GM19025 (cell line): ENCODE measurements around the gene ACHE.

ENCODE experiments used
- ATAC-seq: cut with Tn5 transposase; IDR thresholded peaks from one replicate; pipeline ENCODE4 v1.9.1; 2021; ENCODE audit warnings: mild to moderate bottlenecking, low read depth, moderate library complexity; ENCODE audit not compliant: unreplicated experiment

Gene ACHE

DNA sequence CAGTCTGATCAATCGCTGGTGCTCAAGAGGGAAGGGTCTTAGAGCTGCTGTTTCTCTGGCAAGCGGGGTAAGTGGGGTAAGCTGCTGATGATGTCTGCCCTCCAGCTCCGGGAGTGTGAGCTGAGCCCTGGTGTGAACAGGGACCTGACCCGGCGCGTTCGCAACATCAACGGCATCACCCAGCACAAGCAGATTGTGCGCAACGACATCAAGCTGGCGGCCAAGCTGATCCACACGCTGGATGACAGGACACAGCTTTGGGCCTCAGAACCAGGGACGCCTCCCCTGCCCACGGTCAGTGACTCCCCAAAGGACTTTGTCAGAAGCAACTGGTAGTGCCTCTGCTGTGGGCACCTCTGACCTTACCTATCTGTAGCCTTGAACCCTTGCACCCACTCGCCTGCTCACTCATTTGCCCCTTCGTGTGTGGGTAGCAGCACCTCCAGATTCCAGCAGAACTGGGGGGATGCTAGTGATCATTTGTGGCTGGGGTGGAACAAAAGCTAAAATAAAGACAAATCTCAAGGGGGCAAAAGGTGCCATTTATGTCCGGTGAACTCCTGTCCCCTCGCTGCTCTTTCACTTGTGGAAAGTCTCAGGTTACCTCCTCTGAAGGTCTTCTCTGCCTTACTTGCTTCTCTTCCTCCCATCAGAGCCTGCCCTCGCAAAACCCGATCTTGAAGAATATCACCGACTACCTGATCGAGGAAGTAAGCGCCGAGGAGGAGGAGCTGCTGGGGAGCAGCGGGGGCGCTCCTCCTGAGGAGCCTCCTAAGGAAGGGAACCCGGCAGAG is 9.3 kb downstream of the ACHE start:
- no peak for ATAC-seq

DNA sequence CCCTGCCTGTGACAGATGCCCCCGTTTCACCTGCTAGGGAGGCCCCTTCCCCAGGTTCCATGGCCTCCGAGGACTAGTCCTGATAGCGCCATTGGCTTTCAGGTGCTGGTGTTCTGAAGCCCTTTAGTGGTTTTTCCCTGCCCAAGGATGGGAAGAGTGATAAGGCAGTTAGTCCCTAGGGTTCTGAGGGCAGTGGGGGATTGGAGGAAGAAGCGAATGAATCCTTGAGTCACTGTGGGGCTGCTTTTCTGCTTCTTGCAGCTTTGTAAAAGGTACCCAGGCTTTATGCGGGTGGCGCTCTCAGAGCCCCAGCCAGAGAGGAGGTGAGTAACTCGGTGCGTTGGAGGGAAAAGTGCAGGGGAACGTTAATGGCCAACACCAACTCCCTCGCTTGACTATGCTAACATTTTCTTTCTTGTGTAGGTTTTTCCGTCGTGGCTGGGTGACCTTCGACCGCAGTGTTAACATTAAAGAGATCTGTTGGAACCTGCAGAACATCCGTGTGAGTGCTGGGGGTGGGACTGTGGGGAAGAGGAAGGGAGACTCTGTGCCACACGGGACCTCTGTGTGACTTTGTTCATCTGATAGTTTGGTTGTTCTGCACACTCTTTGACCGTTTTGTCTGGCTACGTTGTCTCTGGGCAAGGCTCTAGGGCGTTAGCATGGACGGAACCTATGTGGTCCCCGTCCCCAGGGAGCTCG is 10.1 kb downstream of the ACHE start:
- no peak for ATAC-seq

DNA sequence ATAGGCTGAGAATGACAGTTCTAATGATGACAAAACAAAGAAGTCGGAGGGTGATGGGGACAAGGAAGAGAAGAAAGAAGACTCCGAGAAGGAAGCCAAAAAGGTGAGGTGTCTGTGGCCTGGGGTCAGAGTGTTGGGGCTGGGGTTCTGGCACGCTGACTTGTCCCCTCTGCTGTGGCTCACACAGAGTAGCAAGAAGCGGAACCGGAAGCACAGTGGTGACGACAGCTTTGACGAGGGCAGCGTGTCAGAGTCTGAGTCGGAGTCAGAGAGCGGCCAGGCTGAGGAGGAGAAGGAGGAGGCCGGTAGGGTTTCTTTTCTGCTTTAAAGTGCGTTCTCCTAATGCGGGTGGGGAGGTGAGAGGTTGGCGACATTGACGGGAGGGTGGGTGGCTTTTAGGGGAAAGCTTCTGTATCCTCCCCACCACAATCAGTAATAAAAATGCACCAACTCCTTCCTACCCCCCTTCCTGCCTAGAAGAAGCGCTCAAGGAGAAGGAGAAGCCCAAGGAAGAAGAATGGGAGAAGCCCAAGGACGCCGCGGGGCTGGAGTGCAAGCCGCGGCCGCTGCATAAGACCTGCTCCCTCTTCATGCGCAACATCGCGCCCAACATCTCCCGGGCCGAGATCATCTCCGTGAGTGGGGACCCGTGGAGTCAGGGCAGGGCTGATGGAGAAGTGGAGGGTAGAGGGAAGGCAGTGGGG is 10.8 kb downstream of the ACHE start:
- ATAC-seq, result no peak

DNA sequence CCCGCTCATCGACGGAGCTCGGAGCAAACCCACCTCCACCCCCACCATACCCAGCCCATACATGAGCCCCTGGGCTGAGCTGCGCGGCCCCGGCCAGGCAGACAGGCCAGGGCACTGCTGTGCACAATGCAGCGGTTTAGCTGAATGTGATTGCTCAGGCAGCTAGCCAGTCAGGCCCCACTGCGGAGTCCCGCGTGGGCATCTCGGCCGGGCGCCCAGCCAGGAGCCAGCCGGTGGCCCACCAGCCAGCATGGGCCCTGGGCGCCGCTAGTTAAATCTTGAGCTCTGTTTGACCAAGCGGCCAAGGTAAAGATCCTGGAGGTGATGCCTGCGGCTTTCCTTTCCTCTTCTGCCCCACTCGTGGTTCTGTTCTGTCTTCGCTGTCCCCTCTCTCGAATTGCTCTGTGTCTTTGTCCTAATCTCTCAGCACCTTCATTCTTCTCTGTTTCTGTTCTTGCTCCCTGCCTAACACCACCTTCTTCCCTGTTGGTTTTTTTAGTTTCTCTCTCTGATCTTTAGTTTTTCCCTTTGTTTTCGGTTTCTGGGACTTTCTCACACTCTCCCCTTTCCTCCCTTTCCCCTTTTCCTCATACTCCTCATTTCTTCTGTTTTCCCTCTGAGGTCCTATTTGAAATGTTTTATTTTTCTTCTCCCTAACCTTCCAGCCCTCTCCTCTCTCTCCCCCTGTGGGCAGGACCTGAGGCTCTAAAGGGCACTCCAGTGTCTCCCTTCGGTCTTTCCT is 12.7 kb downstream of the ACHE start:
- no peak for ATAC-seq

GRCh38 chr7:100882201-100882600 is 13.5 kb downstream of the ACHE start:
- ATAC-seq, result no peak

DNA sequence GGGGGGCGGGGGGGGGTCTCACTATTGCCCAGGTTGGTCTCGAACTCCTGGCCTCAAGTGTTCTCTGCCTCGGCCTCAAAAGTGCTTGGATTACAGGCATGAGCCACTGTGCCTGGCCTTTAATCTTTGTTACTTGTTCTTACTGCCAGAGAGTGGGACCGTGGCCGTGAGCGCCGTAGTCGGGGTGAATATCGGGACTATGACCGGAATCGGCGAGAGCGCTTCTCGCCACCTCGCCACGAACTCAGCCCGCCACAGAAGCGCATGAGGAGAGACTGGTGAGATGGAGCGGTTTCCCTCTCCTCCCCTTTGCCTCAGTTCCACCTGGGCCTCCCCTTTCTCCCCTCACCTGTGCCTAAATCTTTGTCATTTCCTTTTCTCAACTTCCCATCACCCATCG is 14.6 kb downstream of the ACHE start:
- ATAC-seq, result no peak

- ATAC-seq, result no peak
Observed at GRCh38 chr7:100880645-100881044, 15.0 kb downstream of the ACHE start.

- ATAC-seq, result no peak
Observed at GRCh38 chr7:100879685-100880261, 15.9 kb downstream of the ACHE start.

GRCh38 chr7:100878685-100879084 is 17.0 kb downstream of the ACHE start:
- no peak for ATAC-seq

DNA sequence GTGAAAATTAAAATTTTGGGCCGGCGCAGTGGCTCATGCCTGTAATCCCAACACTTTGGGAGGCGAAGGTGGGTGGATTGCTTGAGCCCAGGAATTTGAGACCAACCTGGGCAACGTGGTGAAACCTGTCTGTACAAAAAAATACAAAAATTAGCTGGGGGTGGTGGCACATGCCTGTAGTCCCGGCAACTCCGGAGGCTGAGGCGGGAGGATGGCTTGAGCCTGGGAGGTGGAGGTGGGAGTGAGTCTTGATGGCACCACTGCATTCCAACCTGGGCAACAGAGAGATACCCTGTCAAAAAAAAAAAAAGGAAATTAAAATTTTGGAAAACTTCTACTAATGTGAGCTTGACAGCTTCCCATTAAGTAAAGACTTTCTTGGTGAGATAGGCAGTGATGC is 17.7 kb downstream of the ACHE start:
- ATAC-seq, result no peak

DNA sequence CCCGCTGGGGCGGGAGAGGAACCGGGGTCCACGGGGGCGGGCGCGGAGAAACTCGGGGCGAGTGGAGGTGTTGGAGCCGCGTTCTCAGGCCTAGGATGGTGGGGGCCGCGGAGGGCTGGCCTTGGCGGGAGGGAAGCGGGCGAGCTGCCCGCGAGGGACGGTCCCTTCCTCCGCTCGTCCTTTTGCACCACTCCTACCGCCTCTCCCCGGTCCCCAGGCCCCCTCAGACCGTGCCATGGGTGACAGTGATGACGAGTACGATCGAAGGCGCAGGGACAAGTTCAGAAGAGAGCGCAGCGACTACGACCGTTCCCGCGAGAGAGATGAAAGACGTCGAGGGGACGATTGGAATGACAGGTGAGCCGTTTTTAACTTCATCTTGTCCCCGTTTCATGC is 20.3 kb downstream of the ACHE start:
- peak; percentile 18 for ATAC-seq

DNA sequence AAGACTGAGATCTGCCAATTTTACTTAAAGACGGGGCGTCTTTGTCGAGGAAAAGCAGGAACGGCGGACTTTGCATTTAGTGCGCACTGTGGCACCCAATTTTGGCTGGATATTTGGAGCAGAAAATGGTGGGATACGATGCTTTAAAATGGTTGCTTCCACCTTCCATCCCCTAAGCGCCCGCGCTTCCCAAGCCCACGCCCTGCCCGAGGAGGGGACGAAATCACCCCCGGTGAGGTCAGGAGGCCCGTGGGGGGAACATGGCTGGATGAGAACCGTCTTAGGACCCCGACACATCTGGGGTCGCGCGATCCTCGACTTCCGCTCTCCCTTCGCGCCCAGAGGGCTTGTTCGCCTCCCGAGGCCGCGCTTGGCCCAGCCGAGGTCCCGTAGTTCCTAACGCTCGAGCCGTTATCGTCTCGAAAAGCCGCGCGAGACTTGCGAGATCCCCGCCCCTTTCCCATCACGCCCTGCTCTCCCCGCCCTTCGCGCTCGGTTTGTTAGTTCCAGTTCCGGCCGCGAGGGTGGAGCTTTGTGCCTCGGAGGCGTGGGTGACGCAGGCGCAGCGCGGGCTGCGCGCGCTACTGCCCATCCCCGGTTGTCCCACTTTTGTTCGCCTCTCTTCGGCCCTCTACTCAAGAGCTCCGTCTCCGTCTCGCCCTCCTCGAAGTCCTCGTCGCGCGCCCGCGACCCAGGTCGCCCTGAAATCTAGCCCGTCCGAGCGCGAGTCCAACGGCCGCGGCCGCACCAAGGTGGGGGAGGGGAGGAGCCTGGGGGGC is 20.9 kb downstream of the ACHE start, which contains the start of gene SRRT:
Gene SRRT (plus strand): TSS at position 527 of the 779 bp plus-strand sequence. CDS start 488 bp downstream, outside the sequence.
- ATAC-seq, result peak; percentile 86

GRCh38 chr7:100874300-100874576 is 21.4 kb downstream of the ACHE start:
- ATAC-seq, result no peak

- ATAC-seq, result no peak
Observed at GRCh38 chr7:100873599-100874299, 21.9 kb downstream of the ACHE start.

GRCh38 chr7:100867776-100868485 is 27.8 kb downstream of the ACHE start:
- no peak for ATAC-seq

DNA sequence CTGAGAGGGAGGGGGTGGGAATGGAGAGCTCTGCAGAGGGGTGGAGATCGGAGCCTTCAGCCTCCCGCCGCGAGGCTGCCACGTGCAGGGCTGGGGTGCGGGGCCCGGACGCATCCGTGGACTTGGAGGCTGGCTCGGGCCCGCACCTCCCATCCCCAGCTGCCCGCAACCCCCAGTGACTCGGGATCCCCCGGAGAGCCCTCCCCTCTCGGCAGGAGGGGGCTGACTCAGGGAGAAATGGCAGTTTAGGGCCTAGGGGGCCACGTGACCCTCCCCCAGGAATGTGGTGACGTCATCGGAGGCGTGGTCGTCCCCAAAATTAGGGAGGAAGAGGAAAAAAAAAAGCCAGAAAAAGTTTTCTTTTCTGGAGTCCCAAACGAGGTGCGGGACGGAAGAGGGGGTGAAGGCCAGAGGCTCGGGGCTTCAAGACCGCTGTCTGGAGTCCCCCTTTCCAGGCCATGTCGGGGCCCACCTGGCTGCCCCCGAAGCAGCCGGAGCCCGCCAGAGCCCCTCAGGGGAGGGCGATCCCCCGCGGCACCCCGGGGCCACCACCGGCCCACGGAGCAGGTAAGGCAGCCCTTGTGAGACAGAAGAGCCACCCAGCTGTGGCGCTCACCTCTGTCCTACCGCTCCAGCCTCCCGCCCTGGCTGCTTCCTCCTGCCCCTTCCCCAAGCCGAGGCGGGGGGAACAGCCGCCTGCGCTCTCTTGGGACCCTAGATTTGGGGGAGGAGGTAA is 28.5 kb downstream of the ACHE start, which contains the start of gene TRIP6:
Gene TRIP6 (plus strand): TSS at position 348 of the 736 bp plus-strand sequence. CDS start 111 bp downstream, at position 459.
- ATAC-seq, result no peak

- ATAC-seq, result no peak
Observed at GRCh38 chr7:100866729-100867039, 29.0 kb downstream of the ACHE start.
